NCI-H1092 (cell line): Measurements from ENCODE around the gene KRTAP10-5.
"Not testable (repeated sequence)": the region's sequence is repeated elsewhere in the genome, so short reads cannot be mapped to it uniquely, and the experiment has no call there.

Experiments used
- DNase-seq: peaks from one replicate; lab custom pipeline; 2025; lab: John Stamatoyannopoulos, UW

KRTAP10-5 gene

DNA sequence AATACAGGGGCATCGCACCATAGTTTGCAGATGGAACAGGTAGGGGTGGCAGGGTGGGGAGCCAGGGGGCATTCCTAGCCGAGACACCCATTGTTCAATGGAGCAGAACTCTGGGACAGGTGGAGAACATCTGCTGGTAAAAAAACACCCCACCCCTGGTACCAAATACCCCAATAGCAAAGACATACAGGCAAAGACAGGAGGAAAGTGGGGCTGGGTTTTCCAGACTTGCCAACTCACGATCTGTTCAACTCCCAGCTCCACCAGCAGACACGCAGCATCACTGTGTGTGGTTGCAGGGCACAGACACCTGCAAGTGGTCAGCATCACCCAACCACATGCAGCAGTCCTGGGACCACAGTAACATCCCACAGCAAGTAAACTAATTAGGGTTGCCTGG is 31.1 kb upstream of the KRTAP10-5 start:
- no peak for DNase-seq

DNA sequence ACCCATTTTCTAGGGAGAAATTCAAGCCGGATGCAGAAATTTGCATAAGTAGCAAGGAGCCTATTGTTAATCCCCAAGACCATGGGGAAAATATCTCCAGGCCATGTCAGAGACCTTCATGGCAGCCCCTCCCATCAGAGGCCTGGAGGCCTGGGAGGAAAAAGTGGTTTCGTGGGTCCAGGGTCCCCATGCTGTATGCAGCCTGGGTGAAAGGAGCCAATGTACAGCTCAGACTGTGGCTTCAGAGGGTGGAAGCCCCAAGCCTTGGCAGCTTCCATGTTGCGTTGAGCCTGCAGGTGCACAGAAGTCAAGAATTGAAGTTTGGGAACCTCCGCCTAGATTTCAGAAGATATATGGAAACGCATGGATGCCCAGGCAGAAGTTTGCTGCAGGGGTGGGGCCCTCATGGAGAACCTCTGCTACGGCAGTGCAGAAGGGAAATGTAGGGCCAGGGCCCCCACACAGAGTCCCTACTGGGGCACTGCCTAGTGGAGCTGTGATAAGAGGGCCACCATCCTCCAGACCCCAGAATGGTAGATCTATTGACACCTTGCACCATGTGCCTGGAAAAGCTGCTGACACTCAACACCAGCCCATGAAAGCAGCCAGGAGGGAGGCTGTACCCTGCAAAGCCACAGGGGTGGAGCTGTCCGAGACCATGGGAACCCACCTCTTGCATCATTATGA is 29.9 kb upstream of the KRTAP10-5 start:
- DNase-seq: not testable (repeated sequence)

DNA sequence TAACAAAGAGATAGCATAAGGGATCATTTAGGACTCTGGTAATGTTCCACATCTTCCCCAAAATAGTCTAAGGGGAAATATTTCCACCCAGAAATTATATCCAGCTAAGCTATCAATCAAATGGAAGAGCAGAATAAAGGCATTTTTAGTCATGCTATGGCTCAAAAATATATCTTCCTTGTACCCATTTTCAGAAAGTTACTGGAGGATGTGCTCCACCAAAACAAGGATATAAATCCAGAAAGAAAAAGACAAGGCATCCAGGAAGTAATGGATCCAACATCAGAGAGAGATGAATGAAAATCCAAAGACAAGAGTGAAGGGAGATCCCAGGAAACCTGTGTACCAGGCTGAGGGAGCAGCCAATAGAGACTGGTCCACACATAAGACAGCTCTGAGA is 28.8 kb upstream of the KRTAP10-5 start:
- DNase-seq: no peak

- no peak for DNase-seq
Observed at GRCh38 chr21:44606495-44606894, 26.1 kb upstream of the KRTAP10-5 start.

- DNase-seq: no peak
Observed at GRCh38 chr21:44603911-44604310, 23.5 kb upstream of the KRTAP10-5 start.

DNA sequence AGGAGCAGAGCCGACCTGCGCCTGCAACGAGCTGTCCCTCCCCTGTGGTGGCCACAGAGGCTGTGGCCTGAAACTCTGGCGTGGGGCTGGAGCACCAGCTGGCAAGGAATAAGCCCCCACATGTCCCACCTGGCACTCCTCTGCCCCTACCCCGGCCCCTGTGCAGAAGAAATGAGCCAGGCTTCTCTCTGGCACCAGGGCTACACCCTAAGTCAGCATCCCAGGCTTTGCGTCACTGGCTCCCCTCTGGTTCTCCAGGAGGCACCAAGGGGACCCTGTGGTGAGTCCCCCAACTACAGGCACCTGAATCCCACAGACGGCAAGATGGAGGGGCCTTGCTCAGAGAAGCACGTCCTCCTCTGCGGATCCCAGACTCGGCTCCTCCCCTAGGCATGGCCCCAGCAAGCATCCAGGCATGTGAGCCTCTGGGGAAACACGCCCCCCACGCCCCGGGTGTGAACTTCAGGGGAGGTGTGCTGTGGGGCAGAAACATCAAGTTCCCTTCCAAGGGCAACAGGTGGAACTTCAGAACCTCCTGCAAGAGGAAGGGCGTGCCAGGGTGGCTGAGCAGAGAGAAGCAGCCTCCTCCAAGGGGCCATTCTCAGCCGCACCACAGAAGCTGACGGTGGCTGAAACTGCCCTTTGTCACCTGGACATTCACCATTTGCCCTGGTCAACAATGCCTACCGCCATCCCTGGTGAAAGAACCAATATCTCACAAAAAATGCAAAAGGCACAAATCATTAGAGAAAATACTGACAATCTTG is 22.9 kb upstream of the KRTAP10-5 start:
- no peak for DNase-seq

GRCh38 chr21:44602463-44602850 is 22.1 kb upstream of the KRTAP10-5 start:
- DNase-seq: no peak

DNA sequence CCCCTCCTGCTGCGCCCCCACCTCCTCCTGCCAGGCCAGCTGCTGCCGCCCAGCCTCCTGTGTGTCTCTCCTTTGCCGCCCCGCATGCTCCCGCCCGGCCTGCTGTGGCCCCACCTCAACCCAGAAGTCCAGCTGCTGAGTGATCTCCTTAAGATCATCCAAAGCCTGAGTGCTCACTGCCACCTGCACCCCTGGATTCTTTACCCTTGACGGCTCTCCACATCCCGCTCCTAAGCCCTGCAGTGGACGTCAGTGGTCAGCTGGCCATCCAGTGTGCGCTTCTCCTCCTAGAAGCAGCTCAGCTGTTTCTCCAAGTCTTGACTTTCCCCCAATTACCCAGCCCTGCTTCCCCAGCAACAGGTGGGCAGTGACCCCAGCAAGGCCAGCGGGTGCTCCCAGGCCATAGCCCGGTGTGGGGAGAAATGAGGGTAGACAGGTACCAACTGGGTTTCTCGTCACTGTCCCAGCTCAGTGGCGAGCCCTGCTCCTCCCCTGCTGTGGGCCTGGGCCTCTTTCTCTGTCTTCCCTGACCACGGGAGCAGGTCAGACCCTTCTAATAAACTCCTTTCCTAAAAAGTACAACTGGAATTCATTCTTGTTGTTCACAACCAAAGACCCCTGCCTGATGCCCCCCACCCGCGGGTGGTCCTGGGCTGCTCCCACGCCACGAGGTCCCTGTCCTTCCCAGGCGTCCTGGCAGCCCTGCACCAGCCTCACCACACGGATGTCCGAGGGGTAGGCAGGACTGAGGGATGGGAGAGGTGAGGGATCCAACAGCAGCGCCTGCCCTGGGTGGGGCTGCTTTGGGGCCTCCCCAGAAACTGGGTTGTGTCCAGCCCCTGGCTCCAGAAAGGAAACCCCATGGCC is 21.4 kb upstream of the KRTAP10-5 start:
- no peak for DNase-seq

DNA sequence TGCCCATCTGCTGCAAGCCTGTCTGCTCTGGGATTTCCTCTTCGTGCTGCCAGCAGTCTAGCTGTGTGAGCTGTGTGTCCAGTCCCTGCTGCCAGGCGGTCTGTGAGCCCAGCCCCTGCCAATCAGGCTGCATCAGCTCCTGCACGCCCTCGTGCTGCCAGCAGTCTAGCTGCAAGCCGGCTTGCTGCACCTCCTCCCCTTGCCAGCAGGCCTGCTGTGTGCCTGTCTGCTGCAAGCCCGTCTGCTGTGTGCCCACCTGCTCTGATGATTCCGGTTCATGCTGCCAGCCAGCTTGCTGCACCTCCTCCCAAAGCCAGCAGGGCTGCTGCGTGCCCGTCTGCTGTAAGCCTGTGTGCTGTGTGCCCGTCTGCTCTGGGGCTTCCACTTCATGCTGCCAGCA is 20.7 kb upstream of the KRTAP10-5 start:
- not testable (repeated sequence) for DNase-seq

- DNase-seq: not testable (repeated sequence)
Observed at GRCh38 chr21:44600118-44600978, 19.9 kb upstream of the KRTAP10-5 start, which contains the start of gene KRTAP10-7. TSS of gene KRTAP10-7 (plus strand) at chr21:44600597. CDS start at chr21:44600622, 25 bp downstream.

- no peak for DNase-seq
Observed at GRCh38 chr21:44599264-44600029, 19.0 kb upstream of the KRTAP10-5 start.

- no peak for DNase-seq
Observed at GRCh38 chr21:44598061-44598460, 17.7 kb upstream of the KRTAP10-5 start.

GRCh38 chr21:44596068-44596725 is 15.8 kb upstream of the KRTAP10-5 start:
- no peak for DNase-seq

DNA sequence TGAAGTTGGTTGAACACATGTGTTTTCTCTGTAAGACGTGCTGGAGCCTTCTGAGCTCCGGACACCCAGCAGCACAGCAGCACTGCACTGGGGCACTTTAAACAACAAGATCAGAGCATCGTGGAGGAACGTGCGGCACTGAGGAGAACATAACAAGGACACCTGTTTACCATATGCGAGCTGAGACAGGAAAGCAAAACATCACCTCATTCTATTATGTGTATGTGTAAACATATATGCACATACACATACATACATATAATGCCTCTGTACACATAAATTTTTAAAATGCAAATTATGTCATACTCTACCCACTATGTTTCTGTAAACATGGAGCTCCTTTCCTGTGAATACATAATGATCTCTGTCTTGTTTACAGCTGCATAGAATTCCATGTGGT is 15.1 kb upstream of the KRTAP10-5 start:
- DNase-seq: no peak

DNA sequence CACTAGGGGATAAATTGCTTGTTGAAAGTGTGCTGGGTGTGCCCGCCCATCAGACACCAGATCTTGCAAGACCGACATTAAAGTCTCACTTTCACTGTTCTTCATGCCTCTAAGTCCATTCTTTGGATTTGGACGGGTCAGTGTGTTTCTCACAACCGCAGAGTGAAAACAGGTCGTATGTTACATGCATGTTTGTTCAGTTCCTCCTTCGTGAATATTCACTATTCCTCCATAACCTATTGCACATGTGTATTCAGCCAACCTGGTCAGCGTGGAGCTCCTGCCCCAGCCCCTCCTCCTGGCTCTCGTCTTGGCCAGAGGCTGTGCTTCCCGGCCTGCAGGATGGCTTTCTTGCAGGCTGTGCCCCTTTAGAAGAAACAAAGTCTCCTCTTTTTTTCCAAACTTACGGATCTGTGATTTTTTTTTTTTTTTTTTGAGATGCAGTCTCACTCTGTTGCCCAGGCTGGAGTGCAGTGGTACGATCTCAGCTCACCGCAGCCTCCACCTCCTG is 14.1 kb upstream of the KRTAP10-5 start:
- DNase-seq: no peak

DNA sequence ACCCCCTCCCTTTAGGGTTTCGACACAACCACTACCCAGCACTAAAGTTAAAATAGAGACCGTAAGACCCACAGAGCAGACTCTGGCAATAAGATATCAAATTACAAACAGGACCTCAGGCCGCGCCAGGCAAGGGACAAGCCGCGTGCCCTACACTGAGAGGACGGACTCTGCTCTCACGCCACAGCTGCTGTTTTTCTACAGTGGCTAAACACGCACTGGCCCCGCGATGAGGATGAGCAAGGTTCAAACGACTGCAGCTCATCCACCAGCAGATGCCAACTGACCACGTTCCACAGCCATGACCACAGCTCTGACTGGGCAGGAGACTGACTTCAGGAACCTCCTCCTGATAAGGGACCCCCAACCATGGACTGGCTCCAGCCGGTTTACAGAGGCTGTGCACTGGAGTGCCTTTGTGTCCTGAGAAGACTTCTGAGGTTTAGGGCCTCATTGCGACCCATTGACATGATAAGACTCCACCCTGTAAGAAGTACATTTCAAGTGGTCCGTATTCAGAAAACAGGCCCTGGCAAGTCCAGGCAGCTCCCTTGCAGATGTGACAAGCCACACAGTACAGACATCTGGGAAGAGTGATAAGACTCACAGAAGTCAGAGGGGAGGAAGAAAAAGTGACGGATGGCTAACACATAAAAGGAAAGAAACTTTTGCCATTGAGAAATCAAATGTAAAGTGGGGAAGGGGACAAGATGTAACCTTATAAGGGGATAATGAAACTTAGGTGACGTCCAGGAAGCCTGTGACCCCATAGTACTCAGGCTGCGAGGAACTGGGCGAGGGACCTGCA is 13.4 kb upstream of the KRTAP10-5 start:
- no peak for DNase-seq

GRCh38 chr21:44592446-44593311 is 12.3 kb upstream of the KRTAP10-5 start, which contains the start of gene KRTAP10-6:
TSS of gene KRTAP10-6 (minus strand) at chr21:44592505. CDS start at chr21:44592484, 21 bp downstream.
- no peak for DNase-seq

- not testable (repeated sequence) for DNase-seq
Observed at GRCh38 chr21:44591801-44592130, 11.4 kb upstream of the KRTAP10-5 start.
